Smooth muscle cell (in vitro differentiated cells): ENCODE data around the gene WSB2. TPM values are rescaled to one million over a fixed set of nuclear protein-coding genes. Genes with fewer than 3 reads are reported as not detected.

Source experiments
- DNase-seq: peaks from one replicate; lab custom pipeline; 2025; ENCODE audit not compliant: unreplicated experiment; lab: John Stamatoyannopoulos, UW
- H2AFZ ChIP-seq: fragments of 200-600 bp; sonication (generic); 2 replicates; pipeline ENCODE4 v1.6.0; 2016; ENCODE audit warnings: antibody characterized with exemption, low read depth, mild to moderate bottlenecking
- H3F3A ChIP-seq: fragments of 200-600 bp; sonication (generic); 2 replicates; pipeline ENCODE4 v1.6.0; 2017; ENCODE audit warnings: antibody characterized with exemption, low read depth
- H3K27ac ChIP-seq: fragments of 200-600 bp; sonication (generic); 2 replicates; pipeline ENCODE4 v1.5.1; 2016; ENCODE audit warnings: low read depth, mild to moderate bottlenecking
- H3K27me3 ChIP-seq: fragments of 200-600 bp; sonication (generic); 2 replicates; pipeline ENCODE4 v1.6.1; 2016; ENCODE audit warnings: low read depth, mild to moderate bottlenecking
- H3K36me3 ChIP-seq: fragments of 200-600 bp; sonication (generic); 2 replicates; pipeline ENCODE4 v1.5.1; 2016; ENCODE audit warnings: low read depth
- H3K4me1 ChIP-seq: fragments of 200-600 bp; sonication (generic); 2 replicates; pipeline ENCODE4 v1.5.1; 2016; ENCODE audit warnings: low read depth
- H3K4me2 ChIP-seq: fragments of 200-600 bp; sonication (generic); 2 replicates; pipeline ENCODE4 v1.6.0; 2016; ENCODE audit warnings: mild to moderate bottlenecking
- H3K4me3 ChIP-seq: fragments of 200-600 bp; sonication (generic); 2 replicates; pipeline ENCODE4 v1.5.1; 2016; ENCODE audit warnings: mild to moderate bottlenecking
- H3K79me2 ChIP-seq: fragments of 200-600 bp; sonication (generic); 2 replicates; pipeline ENCODE4 v1.6.0; 2016; ENCODE audit warnings: low read depth, mild to moderate bottlenecking
- H3K9ac ChIP-seq: fragments of 200-600 bp; sonication (generic); 2 replicates; pipeline ENCODE4 v1.6.0; 2016; ENCODE audit warnings: low read depth
- H3K9me3 ChIP-seq: fragments of 200-600 bp; sonication (generic); replicated peaks from 2 replicates; pipeline ENCODE4 v1.5.1; 2016; ENCODE audit warnings: low read depth
- H4K20me1 ChIP-seq: fragments of 200-600 bp; sonication (generic); 2 replicates; pipeline ENCODE4 v1.6.0; 2016; ENCODE audit warnings: low read depth
- CTCF ChIP-seq: fragments of 200-600 bp; sonication (generic); IDR thresholded peaks from 2 replicates; pipeline ENCODE4 v1.5.1; 2017; ENCODE audit warnings: borderline replicate concordance, mild to moderate bottlenecking, antibody characterized with exemption; ENCODE audit not compliant: insufficient read depth, poor library complexity, severe bottlenecking
- WGBS: methylation state at CpG from one replicate; pipeline ENCODE4 v1.1.7; 2016; ENCODE audit warnings: low lambda C conversion rate; 5-methylcytosine and 5-hydroxymethylcytosine counted together
- polyA plus RNA-seq: library from polyadenylated mRNA; unstranded; fragments of >200 nt; fragmentation: Nextera tagmentation; extraction: Ambion mirVana; gene quantifications from 2 replicates; pipeline ENCODE4 v1.2.1, GENCODE V29; 2016
- total RNA-seq: library from RNA; depleted of rRNA; stranded (reverse); fragments of >200 nt; gene quantifications from 2 replicates; pipeline ENCODE4 v1.2.3, GENCODE V29; 2014

The WSB2 gene
- total and polyA plus RNA-seq, 2 experiments from 2014 or later = 48.1 to 78.2 TPM

GRCh38 chr12:118038137-118038536, 22.8 kb downstream of the WSB2 start:
- H4K20me1 ChIP-seq = peaks cover 11% of the 10 kb centered on the region
- 88% methylated on average over 6 of the region's 6 CpGs for WGBS
- H3K36me3 ChIP-seq = peaks cover 8% of the 10 kb centered on the region
- H3K9me3 ChIP-seq = no peaks in the 10 kb centered on the region
- no peak for DNase-seq
- H3K79me2 ChIP-seq = no peaks in the 10 kb centered on the region
- no peak overlapping the region for H3K27ac ChIP-seq
- H2AFZ ChIP-seq = no peak overlapping the region
- H3K4me3 ChIP-seq = no peak overlapping the region
- no peaks in the 10 kb centered on the region for H3K4me1 ChIP-seq
- no peak overlapping the region for H3K4me2 ChIP-seq
- no peaks in the 10 kb centered on the region for H3K27me3 ChIP-seq
- no peak for TF ChIP-seq CTCF
- no peaks in the 10 kb centered on the region for H3F3A ChIP-seq
- no peak overlapping the region for H3K9ac ChIP-seq

- no peak for DNase-seq
- Histone ChIP-seq H3K4me2 (no peak overlapping the region), H3K9me3 (no peaks in the 10 kb centered on the region), H3K4me3 (no peak overlapping the region), H4K20me1 (peaks cover 7% of the 10 kb centered on the region), H3K27ac (no peak overlapping the region), H2AFZ (no peak overlapping the region), H3F3A (no peaks in the 10 kb centered on the region), H3K4me1 (no peaks in the 10 kb centered on the region), H3K9ac (no peak overlapping the region), H3K27me3 (no peaks in the 10 kb centered on the region), H3K36me3 (peaks cover 8% of the 10 kb centered on the region), H3K79me2 (no peaks in the 10 kb centered on the region)
- TF ChIP-seq CTCF = no peak
- 97% methylated on average over 11 of the region's 11 CpGs for WGBS
These were observed 24.1 kb downstream of the WSB2 start for GRCh38 chr12:118036672-118037411.

- WGBS = 90% methylated on average over 9 of the region's 9 CpGs
- DNase-seq = no peak
- Histone ChIP-seq H2AFZ (no peak overlapping the region), H3K9me3 (no peaks in the 10 kb centered on the region), H3K4me1 (no peaks in the 10 kb centered on the region), H4K20me1 (no peaks in the 10 kb centered on the region), H3F3A (no peaks in the 10 kb centered on the region), H3K79me2 (no peaks in the 10 kb centered on the region), H3K36me3 (peaks cover 8% of the 10 kb centered on the region), H3K4me2 (no peak overlapping the region), H3K27me3 (no peaks in the 10 kb centered on the region), H3K27ac (no peak overlapping the region), H3K4me3 (no peak overlapping the region), H3K9ac (no peak overlapping the region)
- TF ChIP-seq CTCF = no peak
These were observed 25.6 kb downstream of the WSB2 start for GRCh38 chr12:118035190-118036041.
